A673 (cell line): ENCODE results near the gene LRRC41. TPM values are rescaled to one million over a fixed set of nuclear protein-coding genes. Genes with fewer than 3 reads are reported as not detected.

Source experiments
- BruUV-seq: library from RNA; stranded (reverse); fragments of 400-500 nt; replicated peaks from 2 replicates; lab custom pipeline; 2021; lab: Mats Ljungman, UMichigan
- CTCF ChIA-PET: fragments of 300-600 bp; sonication (Branson Sonifier 250); formaldehyde crosslinking; loops from one replicate; lab custom pipeline; 2022; ENCODE audit warnings: antibody characterized with exemption; lab: Charles Lee
- POLR2A ChIA-PET: fragments of 300-600 bp; sonication (Branson Sonifier 250); formaldehyde crosslinking; loops from one replicate; lab custom pipeline; 2022; ENCODE audit warnings: antibody characterized with exemption; ENCODE audit not compliant: low non-redundant PET; lab: Charles Lee
- DNase-seq: peaks from one replicate; pipeline ENCODE4 v3.0.0-alpha.2; 2015; ENCODE audit warnings: low spot score
- H3K27ac ChIP-seq: fragments of 200-600 bp; sonication (generic); 2 replicates; pipeline ENCODE4 v1.5.1; 2016; ENCODE audit warnings: mixed run types, low read depth, mild to moderate bottlenecking, mixed read lengths, antibody characterized with exemption, low read length; ENCODE audit not compliant: poor library complexity, severe bottlenecking
- H3K27me3 ChIP-seq: fragments of 200-600 bp; sonication (generic); replicated peaks from 2 replicates; pipeline ENCODE4 v1.6.1; 2017; ENCODE audit warnings: mixed run types, low read depth, mild to moderate bottlenecking, mixed read lengths, antibody characterized with exemption, low read length; ENCODE audit not compliant: insufficient read depth, poor library complexity
- H3K36me3 ChIP-seq: fragments of 200-600 bp; sonication (generic); 2 replicates; pipeline ENCODE4 v1.6.1; 2016; ENCODE audit warnings: mixed run types, mild to moderate bottlenecking, mixed read lengths, antibody characterized with exemption, low read length; ENCODE audit not compliant: insufficient read depth, poor library complexity, severe bottlenecking
- H3K4me1 ChIP-seq: fragments of 200-600 bp; sonication (generic); 2 replicates; pipeline ENCODE4 v1.6.1; 2017; ENCODE audit warnings: mixed run types, mild to moderate bottlenecking, mixed read lengths, antibody characterized with exemption, low read length; ENCODE audit not compliant: insufficient read depth, poor library complexity, severe bottlenecking
- H3K4me3 ChIP-seq: fragments of 200-600 bp; sonication (generic); 2 replicates; pipeline ENCODE4 v1.5.1; 2016; ENCODE audit warnings: low read depth, mixed run types, mild to moderate bottlenecking, mixed read lengths, low read length; ENCODE audit not compliant: poor library complexity, severe bottlenecking
- H3K9me3 ChIP-seq: fragments of 200-600 bp; sonication (generic); 2 replicates; pipeline ENCODE4 v1.6.1; 2016; ENCODE audit warnings: mixed run types, low read depth, mild to moderate bottlenecking, mixed read lengths, antibody characterized with exemption, low read length; ENCODE audit not compliant: poor library complexity, severe bottlenecking
- CTCF ChIP-seq: fragments of 300-800, 200-600 bp; sonication (generic); conservative IDR thresholded peaks from 2 replicates; pipeline ENCODE4 v1.5.1; 2017; ENCODE audit warnings: low read depth, mild to moderate bottlenecking, antibody characterized with exemption, low read length, moderate library complexity, mixed read lengths
- EZH2 ChIP-seq: fragments of 200-600 bp; sonication (generic); IDR thresholded peaks from 2 replicates; pipeline ENCODE4 v1.6.1; 2017; ENCODE audit warnings: borderline replicate concordance, low read depth, mild to moderate bottlenecking, mixed read lengths, antibody characterized with exemption, low read length; ENCODE audit not compliant: poor library complexity, severe bottlenecking
- intact Hi-C: fragments of 100-400 bp; cut with micrococcal nuclease; formaldehyde crosslinking; loops from one replicate; pipeline ENCODE4 v1.10.0; 2022; ENCODE audit not compliant: unreplicated experiment
- total RNA-seq: library from RNA; stranded (reverse); gene quantifications from 2 replicates; pipeline ENCODE4 v1.2.3, GENCODE V29; 2021

The LRRC41 gene
- total RNA-seq, 1 experiment from 2014 or later: 79.1 TPM

GRCh38 chr1:46300673-46301405 is 2.6 kb downstream of the LRRC41 start:
- no peak for DNase-seq
- peaks cover 29% of the 10 kb centered on the region for H3K36me3 ChIP-seq
- TF ChIP-seq CTCF: no peak
- TF ChIP-seq EZH2: no peak
- POLR2A ChIA-PET: interaction anchor here (0.5 kb wide), 1 partner anchor 39 kb away, joined by 5 read pairs; no protein-coding TSS in a partner anchor
- peak overlapping the region; percentile 97 for H3K27ac ChIP-seq
- H3K9me3 ChIP-seq: no peaks in the 10 kb centered on the region
- intact Hi-C loops: no loop called here
- BruUV-seq: no TSS peak
- H3K27me3 ChIP-seq: no peaks in the 10 kb centered on the region
- CTCF ChIA-PET: no interaction called here
- H3K4me3 ChIP-seq: peak overlapping the region; percentile 62
- H3K4me1 ChIP-seq: peaks cover 16% of the 10 kb centered on the region

- Histone ChIP-seq H3K9me3 (no peaks in the 10 kb centered on the region), H3K4me3 (no peak overlapping the region), H3K36me3 (peaks cover 39% of the 10 kb centered on the region), H3K27me3 (no peaks in the 10 kb centered on the region), H3K4me1 (peaks cover 5% of the 10 kb centered on the region), H3K27ac (peak overlapping the region; percentile 24)
- intact Hi-C loops: no loop called here
- POLR2A ChIA-PET: interaction anchor here (0.9 kb wide), 1 partner anchor 12 kb away, joined by 5 read pairs; no protein-coding TSS in a partner anchor
- no peak for TF ChIP-seq EZH2
- TF ChIP-seq CTCF: no peak
- no peak for DNase-seq
- CTCF ChIA-PET: no interaction called here
- BruUV-seq: no TSS peak
Observed at GRCh38 chr1:46298387-46298786, 5.0 kb downstream of the LRRC41 start.

GRCh38 chr1:46295306-46295705 is 8.1 kb downstream of the LRRC41 start:
- Histone ChIP-seq H3K36me3 (peaks cover 45% of the 10 kb centered on the region), H3K27me3 (no peaks in the 10 kb centered on the region), H3K4me3 (no peak overlapping the region), H3K9me3 (no peaks in the 10 kb centered on the region), H3K4me1 (no peaks in the 10 kb centered on the region), H3K27ac (no peak overlapping the region)
- BruUV-seq: no TSS peak
- ChIA-PET POLR2A (no interaction called here), CTCF (no interaction called here)
- intact Hi-C loops: no loop called here
- TF ChIP-seq EZH2 (no peak), CTCF (no peak)
- no peak for DNase-seq
